B cell (primary cell): Measurements from ENCODE around the gene KIAA1210. TPM values are rescaled to one million over a fixed set of nuclear protein-coding genes. Genes with fewer than 3 reads are reported as not detected.

Source experiments
- ATAC-seq: fragments of 200-7000 bp; cut with Tn5 transposase; one replicate; pipeline ENCODE4 v1.10.0; 2021; ENCODE audit warnings: low read depth, mild to moderate bottlenecking, moderate number of reproducible peaks, moderate library complexity
- CTCF ChIA-PET: fragments of 350-600 bp; sonication (Branson Sonifier 250); formaldehyde crosslinking; loops from one replicate; lab custom pipeline; 2021; ENCODE audit warnings: antibody characterized with exemption, inconsistent platforms; lab: Charles Lee
- POLR2A ChIA-PET: fragments of 350-600 bp; sonication (Branson Sonifier 250); formaldehyde crosslinking; loops from one replicate; lab custom pipeline; 2021; ENCODE audit warnings: antibody characterized with exemption; lab: Charles Lee
- DNase-seq: peaks from one replicate; pipeline ENCODE4 v3.0.0; 2013
- H2AFZ ChIP-seq: 2 replicates; pipeline ENCODE4 v1.6.1; 2012; ENCODE audit warnings: mild to moderate bottlenecking, low read depth, low read length; ENCODE audit not compliant: insufficient read depth, poor library complexity, severe bottlenecking
- H3K27ac ChIP-seq, 2 donors: 1 replicate in 1 of 2; 2 replicates in 1 of 2; pipeline ENCODE4 v1.5.1; 2012 to 2013; ENCODE audit warnings: low read length in 2 of 2, mild to moderate bottlenecking in 2 of 2, moderate library complexity in 1 of 2
- H3K27me3 ChIP-seq, 4 experiments: fragments of 200-600 bp in 1 of 4; sonication (generic) in 1 of 4; replicated peaks in 1 of 4; 1 replicate in 2 of 4; 2 replicates in 2 of 4; pipeline versions ENCODE4 v1.6.1 to v1.7.0; 2013 to 2016; ENCODE audit warnings: low read length in 3 of 4, mild to moderate bottlenecking in 2 of 4, mixed read lengths in 1 of 4, moderate library complexity in 1 of 4; ENCODE audit not compliant: insufficient read depth in 4 of 4, control insufficient read depth in 3 of 4; ENCODE audit errors: control extremely low read depth in 1 of 4
- H3K36me3 ChIP-seq, 2 experiments: replicated peaks in 1 of 2; 1 replicate in 1 of 2; 2 replicates in 1 of 2; pipeline versions ENCODE4 v1.6.1 to v1.7.1; 2013; ENCODE audit warnings: low read length in 1 of 2; ENCODE audit not compliant: insufficient read depth in 2 of 2, control insufficient read depth in 1 of 2; ENCODE audit errors: control extremely low read depth in 1 of 2, extremely low read depth in 1 of 2
- H3K4me1 ChIP-seq, 2 donors: fragments of 200-600 bp in 1 of 2; sonication (generic) in 1 of 2; 1 replicate in 1 of 2; 2 replicates in 1 of 2; pipeline versions ENCODE4 v1.5.1 to v1.6.1; 2013 to 2017; ENCODE audit warnings: low read length in 2 of 2; ENCODE audit not compliant: control insufficient read depth in 2 of 2, insufficient read depth in 2 of 2
- H3K4me2 ChIP-seq: replicated peaks from 2 replicates; pipeline ENCODE3; 2012; ENCODE audit warnings: mild to moderate bottlenecking, low read depth, low read length; ENCODE audit not compliant: poor library complexity, severe bottlenecking
- H3K4me3 ChIP-seq, 5 experiments: fragments of 200-600 bp in 1 of 5; sonication (generic) in 1 of 5; 1 replicate in 3 of 5; 2 replicates in 2 of 5; pipeline versions ENCODE4 v1.5.1 to v1.7.0; 2011 to 2016; ENCODE audit warnings: low read length in 4 of 5, mild to moderate bottlenecking in 4 of 5, low read depth in 2 of 5, control low read depth in 1 of 5, moderate library complexity in 1 of 5; ENCODE audit not compliant: insufficient read depth in 1 of 5; ENCODE audit errors: control extremely low read depth in 1 of 5, extremely low read depth in 1 of 5
- H3K79me2 ChIP-seq: fragments of 200-600 bp; sonication (generic); one replicate; pipeline ENCODE4 v1.6.0; 2016; ENCODE audit warnings: low read length; ENCODE audit not compliant: control insufficient read depth, insufficient read depth
- H3K9ac ChIP-seq: fragments of 200-600 bp; sonication (generic); 2 replicates; pipeline ENCODE4 v1.6.1; 2017; ENCODE audit warnings: mild to moderate bottlenecking, low read length, moderate library complexity
- H3K9me3 ChIP-seq, 3 donors: one replicate each; pipeline versions ENCODE4 v1.6.1 to v1.7.1; 2013; ENCODE audit warnings: low read length in 2 of 3; ENCODE audit not compliant: control insufficient read depth in 2 of 3, insufficient read depth in 1 of 3; ENCODE audit errors: control extremely low read depth in 1 of 3
- H4K20me1 ChIP-seq: 2 replicates; pipeline ENCODE4 v1.6.0; 2012; ENCODE audit warnings: mild to moderate bottlenecking, low read length; ENCODE audit not compliant: insufficient read depth, control insufficient read depth, poor library complexity, severe bottlenecking
- H3K27ac Mint-ChIP-seq: one replicate; pipeline ENCODE4 v1.8.0; 2021; ENCODE audit warnings: mixed read lengths
- H3K27me3 Mint-ChIP-seq: one replicate; pipeline ENCODE4 v1.8.0; 2021; ENCODE audit warnings: mixed read lengths
- H3K4me1 Mint-ChIP-seq: one replicate; pipeline ENCODE4 v1.8.0; 2021; ENCODE audit warnings: mixed read lengths
- H3K4me3 Mint-ChIP-seq: one replicate; pipeline ENCODE4 v1.8.0; 2021; ENCODE audit warnings: mixed read lengths
- H3K9me3 Mint-ChIP-seq: one replicate; pipeline ENCODE4 v1.8.0; 2022; ENCODE audit warnings: mixed read lengths; ENCODE audit not compliant: insufficient read depth
- EZH2 ChIP-seq: IDR thresholded peaks from 2 replicates; pipeline ENCODE4 v1.6.1; 2012; ENCODE audit warnings: borderline replicate concordance, low read depth, mild to moderate bottlenecking, moderate library complexity, low read length; ENCODE audit not compliant: insufficient read depth, poor library complexity, severe bottlenecking
- WGBS: methylation state at CpG from one replicate; pipeline ENCODE4 v1.1.5; 2013; ENCODE audit warnings: missing lambda C conversion rate; ENCODE audit not compliant: insufficient coverage; 5-methylcytosine and 5-hydroxymethylcytosine counted together
- intact Hi-C: fragments of 100-400 bp; cut with micrococcal nuclease; formaldehyde crosslinking; loops from one replicate; pipeline ENCODE4 v1.10.0; 2022
- polyA plus RNA-seq: library from polyadenylated mRNA; depleted of rRNA; stranded (reverse); fragments of >200 nt; gene quantifications from 2 replicates; pipeline ENCODE4 v1.2.3, GENCODE V29; 2012
- total RNA-seq, 2 donors: library from RNA; stranded (reverse); fragments of 120-200 nt in 1 of 2; gene quantifications; 1 replicate in 1 of 2; 2 replicates in 1 of 2; pipeline versions ENCODE4 v1.2.3 to v1.2.4, GENCODE V29; 2013 to 2022
- TF ChIP-seq, protein P1 (sequence below): fragments of 200-600 bp; IDR thresholded peaks from one replicate; pipeline ENCODE4 v1.8.0; 2022; ENCODE audit warnings: antibody characterized with exemption, mild to moderate bottlenecking

Gene KIAA1210
- total and polyA plus RNA-seq, 2 donors (not counting 1 experiment from before 2014, with no cell fraction given) = not detected

DNA sequence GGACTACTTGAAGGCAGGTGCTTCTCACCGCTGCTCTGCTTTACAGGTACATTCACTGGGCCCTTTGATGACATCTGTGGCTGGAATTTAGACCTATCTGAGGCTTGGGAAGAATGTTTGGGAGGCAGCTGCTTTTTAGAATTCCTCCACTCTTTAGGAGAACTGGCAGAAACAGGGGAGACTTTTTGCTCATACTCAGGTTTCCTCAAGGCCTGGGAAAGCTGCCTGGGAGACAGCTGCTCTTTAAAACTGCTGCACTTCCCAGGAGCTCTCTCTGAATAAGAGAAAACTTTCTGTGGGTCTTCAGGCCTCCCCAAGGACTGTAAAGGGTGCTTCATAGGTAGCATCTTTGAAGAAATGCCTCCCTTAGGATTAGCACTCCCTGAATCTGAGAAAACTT, 40.5 kb downstream of the KIAA1210 start:
- no peak overlapping the region for H3K27ac Mint-ChIP-seq
- no peaks in the 10 kb centered on the region for H3K36me3 ChIP-seq

DNA sequence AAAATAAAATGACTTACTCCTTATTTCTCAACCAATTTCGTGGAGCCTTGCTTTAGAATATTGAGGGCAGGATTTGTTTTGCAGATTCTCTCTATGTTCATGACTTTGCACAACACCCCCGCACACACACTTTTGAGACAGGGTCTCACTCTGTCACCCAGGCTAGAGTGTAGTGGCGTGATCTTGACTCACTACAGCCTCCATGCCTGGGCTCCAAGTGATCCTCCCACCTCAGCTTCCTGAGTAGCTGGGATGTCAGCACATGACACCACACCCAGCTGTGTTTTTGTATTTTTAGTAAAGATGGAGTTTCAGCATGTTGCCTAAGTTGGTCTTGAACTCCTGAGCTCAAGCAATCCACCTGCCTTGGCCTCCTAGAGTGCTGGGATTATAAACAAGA, 42.8 kb downstream of the KIAA1210 start:
- Mint-ChIP-seq H3K27ac (no peak overlapping the region), H3K9me3 (no peaks in the 10 kb centered on the region), H3K4me1 (peaks cover 6% of the 10 kb centered on the region), H3K27me3 (peaks cover 6% of the 10 kb centered on the region), H3K4me3 (no peak overlapping the region)
- Histone ChIP-seq H3K4me1 (peaks cover 6 to 7% of the 10 kb centered on the region in 2 donors), H3K4me2 (no peak overlapping the region), H3K9me3 (no peaks in the 10 kb centered on the region), H4K20me1 (no peaks in the 10 kb centered on the region), H3K27me3 (no peaks in the 10 kb centered on the region), H3K4me3 (no peak overlapping the region), H3K9ac (no peak overlapping the region), H2AFZ (no peak overlapping the region), H3K36me3 (no peaks in the 10 kb centered on the region), H3K79me2 (no peaks in the 10 kb centered on the region), H3K27ac (no peak overlapping the region)
- WGBS = no CpG with 5 or more reads among the region's 3 CpGs
- TF ChIP-seq, protein P1, sequence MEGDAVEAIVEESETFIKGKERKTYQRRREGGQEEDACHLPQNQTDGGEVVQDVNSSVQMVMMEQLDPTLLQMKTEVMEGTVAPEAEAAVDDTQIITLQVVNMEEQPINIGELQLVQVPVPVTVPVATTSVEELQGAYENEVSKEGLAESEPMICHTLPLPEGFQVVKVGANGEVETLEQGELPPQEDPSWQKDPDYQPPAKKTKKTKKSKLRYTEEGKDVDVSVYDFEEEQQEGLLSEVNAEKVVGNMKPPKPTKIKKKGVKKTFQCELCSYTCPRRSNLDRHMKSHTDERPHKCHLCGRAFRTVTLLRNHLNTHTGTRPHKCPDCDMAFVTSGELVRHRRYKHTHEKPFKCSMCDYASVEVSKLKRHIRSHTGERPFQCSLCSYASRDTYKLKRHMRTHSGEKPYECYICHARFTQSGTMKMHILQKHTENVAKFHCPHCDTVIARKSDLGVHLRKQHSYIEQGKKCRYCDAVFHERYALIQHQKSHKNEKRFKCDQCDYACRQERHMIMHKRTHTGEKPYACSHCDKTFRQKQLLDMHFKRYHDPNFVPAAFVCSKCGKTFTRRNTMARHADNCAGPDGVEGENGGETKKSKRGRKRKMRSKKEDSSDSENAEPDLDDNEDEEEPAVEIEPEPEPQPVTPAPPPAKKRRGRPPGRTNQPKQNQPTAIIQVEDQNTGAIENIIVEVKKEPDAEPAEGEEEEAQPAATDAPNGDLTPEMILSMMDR = no peak
- TF ChIP-seq EZH2 = no peak
- ChIA-PET POLR2A (no interaction called here), CTCF (no interaction called here)
- DNase-seq (no peak), ATAC-seq (no peak)
- intact Hi-C loops = no loop called here

More for the DNA sequence above, 40.5 kb downstream of the KIAA1210 start:
- no peak overlapping the region for H3K27ac ChIP-seq
- H4K20me1 ChIP-seq = no peaks in the 10 kb centered on the region
- H2AFZ ChIP-seq = no peak overlapping the region
- ChIA-PET CTCF (no interaction called here), POLR2A (no interaction called here)
- TF ChIP-seq, protein P1 = no peak
- TF ChIP-seq EZH2 = no peak
- H3K4me1 ChIP-seq = peaks cover 7% of the 10 kb centered on the region in 2 donors
- H3K4me3 ChIP-seq = no peak overlapping the region
- H3K27me3 Mint-ChIP-seq = peaks cover 3% of the 10 kb centered on the region
- no peaks in the 10 kb centered on the region for H3K27me3 ChIP-seq
- intact Hi-C loops = no loop called here
- peaks cover 7% of the 10 kb centered on the region for H3K4me1 Mint-ChIP-seq
- WGBS = no CpG with 5 or more reads among the region's 1 CpG
- H3K79me2 ChIP-seq = no peaks in the 10 kb centered on the region
- no peak for DNase-seq
- no peak overlapping the region for H3K4me3 Mint-ChIP-seq
- no peaks in the 10 kb centered on the region for H3K9me3 ChIP-seq
- H3K9me3 Mint-ChIP-seq = no peaks in the 10 kb centered on the region
- no peak overlapping the region for H3K4me2 ChIP-seq
- ATAC-seq = no peak
- no peak overlapping the region for H3K9ac ChIP-seq
